ENCODE data around the gene IL1RAP. TPM values are rescaled to one million over a fixed set of nuclear protein-coding genes. Genes with fewer than 3 reads are reported as not detected.
"Not testable (repeated sequence)": the region's sequence is repeated elsewhere in the genome, so short reads cannot be mapped to it uniquely, and the experiment has no call there.

IL1RAP gene
- total RNA-seq (ENCODE audit: insufficient read depth, low replicate concordance) = 107 TPM

GRCh38 chr3:190513409-190514370 lies at the start of gene IL1RAP:
Gene IL1RAP, plus strand, starts transcription at chr3:190514085. Its CDS starts 50,205 bp downstream, at chr3:190564290.
- DNase-seq (ENCODE audit: low spot score) = peak; percentile 97

- no peak for DNase-seq (ENCODE audit: low spot score)
Measured at GRCh38 chr3:190467922-190468321, 46.0 kb upstream of the IL1RAP start.

GRCh38 chr3:190473261-190473660 lies 40.6 kb upstream of the IL1RAP start:
- DNase-seq (ENCODE audit: low spot score) = not testable (repeated sequence)

- peak; percentile 6 for DNase-seq (ENCODE audit: low spot score)
Measured at GRCh38 chr3:190481779-190482178, 32.1 kb upstream of the IL1RAP start.

GRCh38 chr3:190485830-190486532 lies 27.9 kb upstream of the IL1RAP start:
- no peak for DNase-seq (ENCODE audit: low spot score)

- DNase-seq (ENCODE audit: low spot score) = no peak
Measured at GRCh38 chr3:190486533-190486864, 27.4 kb upstream of the IL1RAP start.

- DNase-seq (ENCODE audit: low spot score) = no peak
Measured at GRCh38 chr3:190486908-190487607, 26.8 kb upstream of the IL1RAP start.

- no peak for DNase-seq (ENCODE audit: low spot score)
Measured at GRCh38 chr3:190491533-190492054, 22.3 kb upstream of the IL1RAP start.

GRCh38 chr3:190492129-190492528 lies 21.8 kb upstream of the IL1RAP start:
- no peak for DNase-seq (ENCODE audit: low spot score)

- no peak for DNase-seq (ENCODE audit: low spot score)
Measured at GRCh38 chr3:190492966-190493365, 20.9 kb upstream of the IL1RAP start.

GRCh38 chr3:190494907-190495306 lies 19.0 kb upstream of the IL1RAP start:
- no peak for DNase-seq (ENCODE audit: low spot score)

- DNase-seq (ENCODE audit: low spot score) = no peak
Measured at GRCh38 chr3:190495354-190495753, 18.5 kb upstream of the IL1RAP start.

GRCh38 chr3:190495796-190496195 lies 18.1 kb upstream of the IL1RAP start:
- no peak for DNase-seq (ENCODE audit: low spot score)

GRCh38 chr3:190496859-190497258 lies 17.0 kb upstream of the IL1RAP start:
- no peak for DNase-seq (ENCODE audit: low spot score)

GRCh38 chr3:190497811-190498210 lies 16.1 kb upstream of the IL1RAP start:
- no peak for DNase-seq (ENCODE audit: low spot score)

- no peak for DNase-seq (ENCODE audit: low spot score)
Measured at GRCh38 chr3:190498293-190498692, 15.6 kb upstream of the IL1RAP start.

- DNase-seq (ENCODE audit: low spot score) = no peak
Measured at GRCh38 chr3:190499122-190499521, 14.8 kb upstream of the IL1RAP start.

GRCh38 chr3:190502946-190503345 lies 10.9 kb upstream of the IL1RAP start:
- DNase-seq (ENCODE audit: low spot score) = no peak

- peak; percentile 8 for DNase-seq (ENCODE audit: low spot score)
Measured at GRCh38 chr3:190504354-190505125, 9.3 kb upstream of the IL1RAP start.

GRCh38 chr3:190505381-190506003 lies 8.4 kb upstream of the IL1RAP start:
- no peak for DNase-seq (ENCODE audit: low spot score)

- DNase-seq (ENCODE audit: low spot score) = no peak
Measured at GRCh38 chr3:190506271-190506670, 7.6 kb upstream of the IL1RAP start.
